Jurkat, Clone E6-1 (cell line): ENCODE measurements around the gene ZNF230.

Source experiments
- DNase-seq: peaks from one replicate; pipeline ENCODE4 v3.0.0-alpha.2; 2011; ENCODE audit warnings: low read depth, low spot score
- H3K4me3 ChIP-seq: 2 replicates; pipeline ENCODE4 v1.5.1; 2011; ENCODE audit warnings: mild to moderate bottlenecking, low read length, control low read depth, moderate library complexity

ZNF230 gene

DNA sequence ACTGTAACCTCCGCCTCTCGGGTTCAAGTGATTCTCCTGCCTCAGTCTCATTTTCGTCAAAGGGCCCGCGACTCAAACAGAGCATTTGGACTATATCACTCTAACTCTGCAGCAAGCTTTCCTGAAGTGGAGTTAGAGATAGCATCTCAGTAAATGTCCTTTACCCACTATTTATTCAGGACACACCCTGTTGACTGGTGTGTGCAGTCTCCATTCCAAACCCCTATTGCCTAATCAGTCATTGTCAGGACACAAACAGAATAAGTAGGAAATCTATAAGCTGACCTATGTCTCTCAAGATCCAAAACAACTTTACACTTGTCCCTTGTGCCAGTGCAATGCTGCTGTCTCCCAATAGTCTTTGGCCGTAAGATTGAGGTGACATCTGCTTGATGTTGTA, 23.9 kb downstream of the ZNF230 start:
- no peak for DNase-seq
- no peak overlapping the region for H3K4me3 ChIP-seq

DNA sequence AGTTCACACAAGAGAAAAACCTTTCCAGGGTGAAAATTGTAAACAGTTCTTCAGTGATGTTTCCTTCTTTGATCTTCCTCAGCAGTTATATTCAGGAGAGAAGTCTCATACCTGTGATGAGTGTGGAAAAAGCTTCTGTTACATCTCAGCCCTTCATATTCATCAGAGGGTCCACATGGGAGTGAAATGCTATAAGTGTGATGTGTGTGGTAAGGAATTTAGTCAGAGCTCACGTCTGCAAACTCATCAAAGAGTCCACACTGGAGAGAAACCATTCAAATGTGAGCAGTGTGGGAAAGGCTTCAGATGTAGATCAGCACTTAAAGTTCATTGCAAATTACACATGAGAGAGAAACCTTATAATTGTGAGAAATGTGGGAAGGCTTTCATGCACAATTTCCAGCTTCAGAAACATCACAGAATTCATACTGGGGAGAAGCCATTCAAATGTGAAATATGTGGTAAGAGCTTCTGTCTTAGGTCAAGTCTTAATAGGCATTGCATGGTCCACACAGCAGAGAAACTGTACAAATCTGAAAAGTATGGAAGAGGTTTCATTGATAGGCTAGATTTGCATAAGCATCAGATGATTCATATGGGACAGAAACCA, 29.3 kb downstream of the ZNF230 start:
- no peak overlapping the region for H3K4me3 ChIP-seq

DNA sequence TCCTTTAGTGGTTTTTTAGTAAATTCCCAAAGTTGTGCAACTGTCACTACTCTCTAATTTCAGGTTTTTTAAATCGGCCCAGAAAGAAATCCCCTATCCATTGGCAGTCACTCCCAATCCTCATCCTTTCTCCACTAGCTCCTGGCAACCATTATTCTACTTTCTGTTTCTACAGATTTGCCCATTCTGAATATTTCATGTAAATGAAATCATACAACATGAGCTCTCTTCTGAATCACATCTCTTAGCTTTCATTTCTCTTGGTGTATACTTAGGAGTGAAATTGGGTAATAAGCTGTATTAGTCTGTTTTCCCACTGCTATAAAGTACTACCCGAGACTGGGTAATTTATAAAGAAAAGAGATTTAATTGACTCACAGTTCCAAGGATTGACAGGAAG, 39.4 kb downstream of the ZNF230 start:
- no peak overlapping the region for H3K4me3 ChIP-seq
- DNase-seq: no peak

More for the DNA sequence above, 29.3 kb downstream of the ZNF230 start:
- DNase-seq: no peak

GRCh38 chr19:44050740-44051649, 48.2 kb downstream of the ZNF230 start:
- DNase-seq: no peak
- no peak overlapping the region for H3K4me3 ChIP-seq

GRCh38 chr19:44051650-44052402, 49.1 kb downstream of the ZNF230 start, which contains the start of gene ZNF223:
Gene ZNF223, plus strand, starts transcription at chr19:44052036. Its CDS starts 3,141 bp downstream, at chr19:44055177.
- no peak within 1 kb of the TSS for H3K4me3 ChIP-seq
- DNase-seq: no peak

DNA sequence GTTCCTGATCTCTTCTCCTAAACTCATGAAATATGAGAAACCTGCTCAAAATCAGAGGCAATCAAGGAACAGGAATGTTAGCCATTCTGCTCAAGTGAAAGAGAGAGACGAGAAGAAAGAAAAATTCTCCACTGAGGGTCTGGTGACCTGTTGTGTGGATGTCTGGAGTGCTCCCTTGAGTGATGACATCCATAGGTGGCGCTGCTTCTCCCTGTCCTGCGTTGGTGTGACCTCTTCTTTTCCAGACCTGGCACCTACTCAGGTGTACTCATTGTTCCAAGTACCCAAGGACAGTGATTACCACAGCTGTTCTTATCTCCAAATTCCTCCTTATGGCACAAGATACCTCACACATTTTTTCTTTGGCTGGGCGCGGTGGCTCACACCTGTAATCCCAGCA, 53.1 kb downstream of the ZNF230 start:
- no peak overlapping the region for H3K4me3 ChIP-seq
- no peak for DNase-seq

GRCh38 chr19:44059229-44059628, 56.5 kb downstream of the ZNF230 start:
- DNase-seq: peak; percentile 78
- H3K4me3 ChIP-seq: no peak overlapping the region

GRCh38 chr19:44061038-44061437, 58.3 kb downstream of the ZNF230 start:
- no peak overlapping the region for H3K4me3 ChIP-seq
- DNase-seq: no peak
